Measurements from ENCODE around the gene LGI1.

The LGI1 gene

DNA sequence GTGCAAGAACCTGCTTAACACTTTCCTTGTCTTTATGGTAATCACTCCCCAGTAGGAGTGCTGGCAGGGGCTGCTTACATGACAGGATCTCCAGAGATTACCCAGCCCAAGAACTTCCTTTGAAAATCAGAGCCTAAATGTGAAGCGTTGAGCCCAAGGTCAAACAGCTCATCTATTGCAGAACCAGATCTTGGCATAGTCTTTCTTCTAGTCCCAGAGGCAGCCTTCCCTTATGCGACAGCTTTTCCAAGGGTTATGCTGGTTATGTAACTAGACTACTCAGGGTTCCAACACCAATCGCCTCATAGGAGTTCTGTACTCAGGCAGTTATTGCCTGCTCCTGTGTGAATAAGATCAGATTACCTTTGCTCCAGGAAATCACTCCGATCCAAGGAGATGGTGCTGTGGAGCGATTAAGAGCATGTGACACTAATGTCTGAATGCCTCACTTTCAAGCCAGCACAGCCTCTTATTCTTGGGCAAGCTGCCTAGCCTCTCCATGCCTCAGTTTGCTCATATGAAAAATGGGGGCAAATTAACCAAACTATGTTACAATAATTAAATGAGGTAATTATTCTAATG lies 8.4 kb upstream of the LGI1 start:
- H3K27me3 ChIP-seq, result peaks cover 18% of the 10 kb centered on the region
- no peaks in the 10 kb centered on the region for H3K9me3 ChIP-seq
- no peak overlapping the region for H3K27ac ChIP-seq
- H3K4me1 ChIP-seq (ENCODE audit: control insufficient read depth in 1 of 2, insufficient read depth in 1 of 2, low read depth in 1 of 2, low read length in 1 of 2), result peaks cover 0 to 5% of the 10 kb centered on the region in 2 experiments
- H3K4me3 ChIP-seq (ENCODE audit: low read depth in 1 of 2, low read length in 1 of 2), result no peak overlapping the region
- TF ChIP-seq, protein P1, sequence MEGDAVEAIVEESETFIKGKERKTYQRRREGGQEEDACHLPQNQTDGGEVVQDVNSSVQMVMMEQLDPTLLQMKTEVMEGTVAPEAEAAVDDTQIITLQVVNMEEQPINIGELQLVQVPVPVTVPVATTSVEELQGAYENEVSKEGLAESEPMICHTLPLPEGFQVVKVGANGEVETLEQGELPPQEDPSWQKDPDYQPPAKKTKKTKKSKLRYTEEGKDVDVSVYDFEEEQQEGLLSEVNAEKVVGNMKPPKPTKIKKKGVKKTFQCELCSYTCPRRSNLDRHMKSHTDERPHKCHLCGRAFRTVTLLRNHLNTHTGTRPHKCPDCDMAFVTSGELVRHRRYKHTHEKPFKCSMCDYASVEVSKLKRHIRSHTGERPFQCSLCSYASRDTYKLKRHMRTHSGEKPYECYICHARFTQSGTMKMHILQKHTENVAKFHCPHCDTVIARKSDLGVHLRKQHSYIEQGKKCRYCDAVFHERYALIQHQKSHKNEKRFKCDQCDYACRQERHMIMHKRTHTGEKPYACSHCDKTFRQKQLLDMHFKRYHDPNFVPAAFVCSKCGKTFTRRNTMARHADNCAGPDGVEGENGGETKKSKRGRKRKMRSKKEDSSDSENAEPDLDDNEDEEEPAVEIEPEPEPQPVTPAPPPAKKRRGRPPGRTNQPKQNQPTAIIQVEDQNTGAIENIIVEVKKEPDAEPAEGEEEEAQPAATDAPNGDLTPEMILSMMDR (IDR thresholded peaks at IDR 0.05), result no peak
- H3K36me3 ChIP-seq, result no peaks in the 10 kb centered on the region

DNA sequence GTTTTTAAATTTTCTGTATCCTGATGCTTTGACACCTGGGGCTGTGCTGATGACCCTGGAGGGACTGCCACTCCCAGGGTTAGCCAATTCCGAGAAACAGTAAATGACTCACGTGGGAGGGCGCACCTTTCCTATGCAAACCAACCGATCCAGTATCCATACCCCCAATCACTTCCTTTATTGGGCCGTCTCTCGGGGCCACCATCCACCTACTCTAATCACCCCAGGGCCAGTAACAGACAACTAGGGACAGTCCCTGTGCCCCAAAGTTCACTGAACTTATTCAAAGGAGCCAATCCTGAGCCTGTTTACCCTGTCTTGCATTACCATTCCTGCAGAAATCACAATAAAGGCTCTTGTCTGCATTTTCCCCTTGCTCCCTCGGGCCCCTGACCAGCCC lies 6.6 kb upstream of the LGI1 start:
- no peak overlapping the region for H3K4me3 ChIP-seq (ENCODE audit: low read depth in 1 of 2, low read length in 1 of 2)
- H3K27me3 ChIP-seq, result peaks cover 36% of the 10 kb centered on the region
- no peaks in the 10 kb centered on the region for H3K36me3 ChIP-seq
- TF ChIP-seq, protein P1 (IDR thresholded peaks at IDR 0.05), result no peak
- peaks cover 0 to 5% of the 10 kb centered on the region in 2 experiments for H3K4me1 ChIP-seq (ENCODE audit: control insufficient read depth in 1 of 2, insufficient read depth in 1 of 2, low read depth in 1 of 2, low read length in 1 of 2)
- no peak overlapping the region for H3K27ac ChIP-seq
- no peaks in the 10 kb centered on the region for H3K9me3 ChIP-seq

DNA sequence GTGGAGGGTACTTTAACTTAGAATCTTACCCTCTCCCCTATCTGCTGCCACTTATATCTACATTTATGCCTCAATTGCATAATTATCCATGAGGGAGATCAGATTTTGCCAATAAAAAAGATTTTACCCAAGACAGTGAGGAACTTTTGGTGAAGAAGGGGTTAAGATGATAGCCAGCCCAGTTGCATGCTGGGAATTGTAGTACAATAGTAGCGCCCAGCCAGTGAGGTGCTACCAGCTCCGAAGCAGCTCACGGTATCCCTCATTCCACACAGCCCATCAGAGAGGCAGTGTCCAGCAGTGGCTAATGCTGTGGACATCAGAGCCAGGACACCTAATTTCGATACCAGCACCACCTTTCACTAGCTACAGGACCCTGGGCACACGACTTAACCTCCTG lies 5.9 kb upstream of the LGI1 start:
- no peak overlapping the region for H3K27ac ChIP-seq
- peaks cover 0 to 5% of the 10 kb centered on the region in 2 experiments for H3K4me1 ChIP-seq (ENCODE audit: control insufficient read depth in 1 of 2, insufficient read depth in 1 of 2, low read depth in 1 of 2, low read length in 1 of 2)
- peaks cover 43% of the 10 kb centered on the region for H3K27me3 ChIP-seq
- H3K9me3 ChIP-seq, result no peaks in the 10 kb centered on the region
- H3K36me3 ChIP-seq, result no peaks in the 10 kb centered on the region
- no peak overlapping the region for H3K4me3 ChIP-seq (ENCODE audit: low read depth in 1 of 2, low read length in 1 of 2)
- TF ChIP-seq, protein P1 (IDR thresholded peaks at IDR 0.05), result no peak

DNA sequence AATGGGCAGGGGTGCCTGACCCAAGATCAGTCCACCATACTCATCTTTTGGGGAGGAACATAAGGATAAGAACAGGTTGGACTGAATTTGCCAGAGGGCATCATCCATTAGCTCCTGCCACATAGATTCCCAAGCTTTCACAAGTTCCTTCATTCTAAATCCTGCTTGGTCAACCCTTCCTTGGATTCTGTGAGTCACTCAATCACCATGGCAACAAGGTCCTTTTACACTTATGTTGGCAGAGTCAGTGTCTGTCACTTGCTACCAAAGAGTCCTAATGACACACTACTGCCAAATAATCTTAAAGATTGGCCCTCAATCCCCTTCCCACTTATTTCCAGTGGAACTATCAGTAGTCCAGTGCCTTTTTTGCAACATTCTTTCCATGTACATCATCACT lies 5.0 kb upstream of the LGI1 start:
- no peak overlapping the region for H3K4me3 ChIP-seq (ENCODE audit: low read depth in 1 of 2, low read length in 1 of 2)
- H3K36me3 ChIP-seq, result no peaks in the 10 kb centered on the region
- H3K4me1 ChIP-seq (ENCODE audit: control insufficient read depth in 1 of 2, insufficient read depth in 1 of 2, low read depth in 1 of 2, low read length in 1 of 2), result peaks cover 0 to 5% of the 10 kb centered on the region in 2 experiments
- H3K9me3 ChIP-seq, result no peaks in the 10 kb centered on the region
- peaks cover 52% of the 10 kb centered on the region for H3K27me3 ChIP-seq
- TF ChIP-seq, protein P1 (IDR thresholded peaks at IDR 0.05), result no peak
- H3K27ac ChIP-seq, result no peak overlapping the region

GRCh38 chr10:93753621-93754250 lies 4.0 kb upstream of the LGI1 start:
- Histone ChIP-seq H3K4me3 (ENCODE audit: low read depth in 1 of 2, low read length in 1 of 2) (no peak overlapping the region), H3K27me3 (peaks cover 62% of the 10 kb centered on the region), H3K4me1 (ENCODE audit: control insufficient read depth in 1 of 2, insufficient read depth in 1 of 2, low read depth in 1 of 2, low read length in 1 of 2) (peaks cover 0 to 5% of the 10 kb centered on the region in 2 experiments), H3K9me3 (no peaks in the 10 kb centered on the region), H3K36me3 (no peaks in the 10 kb centered on the region), H3K27ac (no peak overlapping the region)
- TF ChIP-seq, protein P1 (IDR thresholded peaks at IDR 0.05), result no peak

Measured in neutrophil (primary cell).